ENCODE results near the gene LDLRAD4.

- TF ChIP-seq CTCF (IDR thresholded peaks at IDR 0.05; ENCODE audit: borderline replicate concordance, extremely low read depth, low read length, poor library complexity, severe bottlenecking) (no peak), EZH2 (IDR thresholded peaks at IDR 0.05; ENCODE audit: borderline replicate concordance, low read depth, low read length, severe bottlenecking) (no peak)
Observed at GRCh38 chr18:13499803-13500202, 281.2 kb downstream of the LDLRAD4 start.

Data from DND-41 (cell line).